ENCODE results near the gene CYTH4.

The CYTH4 gene

DNA sequence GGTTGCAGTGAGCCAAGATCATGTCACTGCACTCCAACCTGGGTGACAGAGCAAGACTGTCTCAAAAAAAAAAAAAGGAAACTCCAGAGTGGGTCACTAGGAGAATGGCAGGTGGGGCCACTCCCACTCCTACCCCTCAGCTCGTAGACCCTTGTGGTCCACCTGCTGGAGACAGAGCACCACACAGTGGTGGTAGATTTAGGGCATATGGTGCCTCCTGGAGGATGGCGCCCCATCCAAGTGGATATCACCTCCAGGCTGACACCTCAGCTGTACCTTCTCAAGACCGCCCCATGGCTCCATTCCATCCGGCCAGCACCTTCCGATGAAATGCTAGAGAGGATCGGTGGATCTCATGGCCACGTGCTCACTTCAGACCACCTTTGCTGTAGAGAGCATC, 6.2 kb downstream of the CYTH4 start:
- TF ChIP-seq, protein P1, sequence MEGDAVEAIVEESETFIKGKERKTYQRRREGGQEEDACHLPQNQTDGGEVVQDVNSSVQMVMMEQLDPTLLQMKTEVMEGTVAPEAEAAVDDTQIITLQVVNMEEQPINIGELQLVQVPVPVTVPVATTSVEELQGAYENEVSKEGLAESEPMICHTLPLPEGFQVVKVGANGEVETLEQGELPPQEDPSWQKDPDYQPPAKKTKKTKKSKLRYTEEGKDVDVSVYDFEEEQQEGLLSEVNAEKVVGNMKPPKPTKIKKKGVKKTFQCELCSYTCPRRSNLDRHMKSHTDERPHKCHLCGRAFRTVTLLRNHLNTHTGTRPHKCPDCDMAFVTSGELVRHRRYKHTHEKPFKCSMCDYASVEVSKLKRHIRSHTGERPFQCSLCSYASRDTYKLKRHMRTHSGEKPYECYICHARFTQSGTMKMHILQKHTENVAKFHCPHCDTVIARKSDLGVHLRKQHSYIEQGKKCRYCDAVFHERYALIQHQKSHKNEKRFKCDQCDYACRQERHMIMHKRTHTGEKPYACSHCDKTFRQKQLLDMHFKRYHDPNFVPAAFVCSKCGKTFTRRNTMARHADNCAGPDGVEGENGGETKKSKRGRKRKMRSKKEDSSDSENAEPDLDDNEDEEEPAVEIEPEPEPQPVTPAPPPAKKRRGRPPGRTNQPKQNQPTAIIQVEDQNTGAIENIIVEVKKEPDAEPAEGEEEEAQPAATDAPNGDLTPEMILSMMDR (IDR thresholded peaks at IDR 0.05; ENCODE audit: extremely low read depth, missing control alignments), result no peak
- DNase-seq (ENCODE audit: low spot score), result no peak

DNA sequence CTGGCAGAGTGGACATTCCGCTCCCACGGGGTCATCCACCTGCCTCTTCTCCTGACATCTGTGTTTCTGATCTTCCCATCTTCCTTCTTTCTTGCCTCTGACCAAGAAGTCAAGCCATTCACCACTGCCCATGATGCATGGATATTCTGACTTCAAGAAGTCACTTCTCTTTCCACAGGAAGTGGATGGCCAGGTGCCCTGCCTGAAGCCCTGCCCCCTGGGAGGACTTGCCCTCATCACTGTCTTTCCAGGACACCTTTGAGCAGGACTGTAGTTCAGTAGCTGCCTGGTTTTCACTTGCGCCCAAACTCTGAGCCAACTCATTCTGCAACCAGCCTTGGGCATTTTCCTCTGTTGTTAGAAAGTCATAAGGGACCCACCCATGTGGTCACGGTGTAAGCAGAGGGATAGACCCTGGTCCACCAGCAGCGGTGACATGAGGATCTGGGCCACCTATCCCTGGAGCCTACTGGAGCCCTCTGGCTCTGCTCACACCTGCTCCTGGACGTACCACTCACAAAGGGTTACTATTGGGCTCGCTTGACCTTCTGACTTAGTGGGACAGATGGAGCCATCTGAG, 6.9 kb downstream of the CYTH4 start:
- no peak for DNase-seq (ENCODE audit: low spot score)

DNA sequence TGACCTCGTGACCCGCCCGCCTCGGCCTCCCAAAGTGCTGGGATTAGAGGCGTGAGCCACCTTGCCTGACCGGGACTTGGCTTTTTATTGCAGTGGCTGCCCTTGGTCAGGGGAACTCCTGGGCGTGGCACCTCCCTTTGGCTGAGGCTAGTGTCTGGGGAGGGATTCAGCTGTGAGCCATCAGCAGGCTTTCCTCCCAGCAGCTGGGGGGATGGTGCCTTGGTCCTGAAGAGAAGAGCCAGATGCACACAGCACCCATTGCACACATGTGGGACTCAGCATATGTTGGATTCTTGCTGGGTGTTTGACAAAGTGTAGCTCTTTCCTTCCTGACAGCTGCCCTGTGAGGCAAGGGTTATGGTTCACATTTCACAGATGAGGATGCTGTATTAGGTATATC, 8.4 kb downstream of the CYTH4 start:
- DNase-seq (ENCODE audit: low spot score), result no peak
- TF ChIP-seq, protein P1 (IDR thresholded peaks at IDR 0.05; ENCODE audit: extremely low read depth, missing control alignments), result no peak

More for the DNA sequence above, 6.9 kb downstream of the CYTH4 start:
- TF ChIP-seq, protein P1 (IDR thresholded peaks at IDR 0.05; ENCODE audit: extremely low read depth, missing control alignments), result no peak

DNA sequence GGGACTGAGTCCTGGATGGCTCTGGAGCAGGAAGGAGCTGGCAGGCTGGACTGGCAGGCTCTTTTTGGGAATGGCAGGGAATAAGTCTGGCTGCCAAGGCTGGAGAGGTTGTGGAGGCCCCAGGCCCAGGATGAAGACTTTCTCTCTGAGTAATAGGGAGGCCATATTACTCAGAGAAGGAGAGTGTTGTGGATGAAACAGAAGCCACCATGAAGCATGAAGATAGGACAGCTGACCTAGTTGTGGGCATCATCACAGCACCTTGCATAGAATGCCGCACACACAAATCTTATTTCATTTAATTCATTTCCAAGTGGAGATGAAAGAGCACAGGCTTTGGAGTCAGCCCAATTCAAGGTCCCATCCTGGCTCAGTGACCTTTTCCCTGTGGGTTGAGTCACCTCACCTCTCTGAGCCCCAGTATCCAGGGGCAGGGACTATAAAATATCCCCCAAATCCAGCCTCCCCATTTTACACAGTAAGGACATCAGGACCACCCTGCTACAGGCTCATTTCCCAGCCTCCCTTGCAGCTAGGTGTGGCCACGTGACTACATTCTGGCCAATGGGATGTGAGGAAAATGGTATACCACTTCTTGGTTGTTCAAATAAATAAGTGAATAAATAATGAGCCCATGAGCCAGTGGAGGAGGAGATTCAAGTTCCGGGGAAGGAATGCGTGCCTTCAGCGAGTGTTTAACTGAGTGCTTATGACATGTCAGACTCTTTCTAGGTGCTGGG, 9.4 kb downstream of the CYTH4 start:
- TF ChIP-seq, protein P1 (IDR thresholded peaks at IDR 0.05; ENCODE audit: extremely low read depth, missing control alignments), result no peak
- no peak for DNase-seq (ENCODE audit: low spot score)

DNA sequence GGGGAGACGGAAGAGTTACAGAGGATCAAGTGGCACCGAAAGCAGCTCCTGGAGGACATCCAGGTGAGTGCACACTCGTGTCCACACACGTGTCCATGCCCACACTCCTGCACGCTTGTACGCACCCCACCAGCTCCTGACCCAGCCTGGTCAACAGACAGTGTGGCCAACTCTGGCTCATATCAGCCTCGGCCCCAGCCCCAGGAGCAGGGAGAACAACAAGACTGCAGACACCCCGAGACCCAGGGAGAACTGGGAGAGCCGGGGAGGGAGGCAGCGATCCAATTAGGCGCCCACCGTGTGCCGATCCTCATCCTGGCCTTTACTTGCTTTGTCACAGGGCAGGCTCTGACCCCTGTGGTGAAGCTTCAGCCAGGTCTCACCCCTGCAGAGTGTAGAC, 10.3 kb downstream of the CYTH4 start:
- TF ChIP-seq, protein P1 (IDR thresholded peaks at IDR 0.05; ENCODE audit: extremely low read depth, missing control alignments), result no peak
- DNase-seq (ENCODE audit: low spot score), result no peak

DNA sequence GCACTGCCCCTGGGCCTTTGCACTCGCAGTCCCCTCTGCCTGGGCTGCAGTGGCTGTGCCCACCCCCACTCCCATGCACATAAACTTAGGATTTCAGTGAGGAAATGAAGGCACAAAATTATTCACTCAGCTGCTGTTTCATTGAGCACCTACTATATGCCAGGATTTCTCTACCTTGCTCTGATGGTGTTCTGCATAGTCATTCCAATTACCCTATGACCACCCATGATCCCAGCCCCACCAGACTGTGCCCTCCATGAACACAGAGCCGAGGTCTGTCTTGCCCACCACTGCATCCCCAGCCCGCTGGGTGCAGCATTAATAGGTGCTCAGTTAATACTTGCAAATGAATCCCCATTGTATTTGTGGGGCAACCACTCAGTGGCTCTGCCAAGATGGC, 10.9 kb downstream of the CYTH4 start:
- TF ChIP-seq, protein P1 (IDR thresholded peaks at IDR 0.05; ENCODE audit: extremely low read depth, missing control alignments), result no peak
- DNase-seq (ENCODE audit: low spot score), result no peak

DNA sequence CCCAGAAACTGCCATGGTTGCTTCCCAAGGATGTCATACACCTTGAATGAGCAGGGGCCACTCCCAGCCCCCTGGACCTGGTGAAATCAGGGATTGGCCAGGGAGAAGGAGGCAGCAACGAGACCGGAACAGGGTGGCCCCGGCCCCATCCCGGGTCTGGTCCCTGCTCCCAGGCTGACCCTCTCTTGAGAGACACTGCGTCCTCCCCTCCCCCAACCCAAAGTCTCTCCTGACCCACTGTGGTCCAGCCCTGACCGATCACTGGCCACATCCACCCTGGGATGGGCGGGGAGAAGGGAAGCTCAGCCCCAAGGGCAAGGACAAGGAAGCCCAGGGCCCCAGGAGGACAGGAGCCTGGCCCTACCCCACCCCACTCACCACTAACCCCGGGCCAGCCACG, 12.4 kb downstream of the CYTH4 start:
- no peak for DNase-seq (ENCODE audit: low spot score)
- TF ChIP-seq, protein P1 (IDR thresholded peaks at IDR 0.05; ENCODE audit: extremely low read depth, missing control alignments), result no peak
